Lower leg skin (tissue), 4 donors: Measurements from ENCODE around the gene EXTL1. TPM values are rescaled to one million over a fixed set of nuclear protein-coding genes. Genes with fewer than 3 reads are reported as not detected.

Source experiments
- DNase-seq, 2 donors: peaks; one replicate each; pipeline ENCODE4 v3.0.0-alpha.2; 2019; ENCODE audit warnings: low spot score in 2 of 2
- H3K4me3 ChIP-seq: fragments of 200-600 bp; sonication (generic); 2 replicates; pipeline ENCODE4 v1.5.1; 2017; ENCODE audit warnings: mild to moderate bottlenecking, low read depth; ENCODE audit not compliant: poor library complexity, severe bottlenecking
- CTCF ChIP-seq, 3 donors: fragments of 450-650 bp; IDR thresholded peaks; one replicate each; pipeline ENCODE4 v1.5.1; 2016; ENCODE audit warnings: antibody characterized with exemption in 3 of 3, mild to moderate bottlenecking in 3 of 3, moderate library complexity in 2 of 3
- POLR2A ChIP-seq, 2 donors: fragments of 450-650 bp; IDR thresholded peaks; one replicate each; pipeline ENCODE4 v1.6.1; 2016 to 2017; ENCODE audit warnings: antibody characterized with exemption in 2 of 2, mild to moderate bottlenecking in 1 of 2, moderate library complexity in 1 of 2
- WGBS, 2 donors: methylation state at CpG; one replicate each; pipeline ENCODE4 v1.1.5; 2018; 5-methylcytosine and 5-hydroxymethylcytosine counted together
- intact Hi-C: fragments of 100-400 bp; cut with DNase I; formaldehyde crosslinking; loops from one replicate; pipeline ENCODE4 v1.15.0; 2023; ENCODE audit warnings: low total_unique reads
- total RNA-seq, 4 donors: library from RNA; depleted of rRNA; stranded (reverse); fragments of >200 nt; gene quantifications; one replicate each; pipeline ENCODE4 v1.1.0, GENCODE V29; 2016

Gene EXTL1
- total RNA-seq, 4 donors from 2014 or later = 0.34 to 3.9 (median 2.2) TPM

- 79 to 83% methylated on average over 14 of the region's 15 CpGs for WGBS, 2 donors
- TF ChIP-seq POLR2A (IDR thresholded peaks at IDR 0.05) (no peak), CTCF (IDR thresholded peaks at IDR 0.05) (no peak)
- DNase-seq = no peak
- intact Hi-C loops = no loop called here
- no peak overlapping the region for H3K4me3 ChIP-seq
Observed at GRCh38 chr1:26029054-26029863, 7.7 kb downstream of the EXTL1 start.

GRCh38 chr1:26029864-26030481 lies 8.4 kb downstream of the EXTL1 start:
- WGBS, 2 donors = 86 to 88% methylated on average over 7 of the region's 7 CpGs
- intact Hi-C loops = loop anchor here (10.0 kb wide), 1 partner anchor 65 kb away; no protein-coding TSS in a partner anchor
- TF ChIP-seq POLR2A (IDR thresholded peaks at IDR 0.05) = no peak
- TF ChIP-seq CTCF (IDR thresholded peaks at IDR 0.05) = no peak
- no peak for DNase-seq
- H3K4me3 ChIP-seq = no peak overlapping the region

GRCh38 chr1:26031196-26031595 lies 9.6 kb downstream of the EXTL1 start:
- intact Hi-C loops = loop anchor here (10.0 kb wide), 1 partner anchor 64 kb away; no protein-coding TSS in a partner anchor
- DNase-seq = no peak
- 70 to 78% methylated on average over 4 of the region's 4 CpGs for WGBS, 2 donors
- no peak for TF ChIP-seq POLR2A (IDR thresholded peaks at IDR 0.05)
- TF ChIP-seq CTCF (IDR thresholded peaks at IDR 0.05) = no peak
- no peak overlapping the region for H3K4me3 ChIP-seq

GRCh38 chr1:26031611-26032220 lies 10.1 kb downstream of the EXTL1 start:
- intact Hi-C loops = loop anchor here (10.0 kb wide), 1 partner anchor 63 kb away; no protein-coding TSS in a partner anchor
- no peak for DNase-seq
- TF ChIP-seq CTCF (IDR thresholded peaks at IDR 0.05) (no peak), POLR2A (IDR thresholded peaks at IDR 0.05) (no peak)
- whole genome bisulfite sequencing, 2 donors = 58 to 78% methylated on average over 3 of the region's 3 CpGs
- no peak overlapping the region for H3K4me3 ChIP-seq

DNA sequence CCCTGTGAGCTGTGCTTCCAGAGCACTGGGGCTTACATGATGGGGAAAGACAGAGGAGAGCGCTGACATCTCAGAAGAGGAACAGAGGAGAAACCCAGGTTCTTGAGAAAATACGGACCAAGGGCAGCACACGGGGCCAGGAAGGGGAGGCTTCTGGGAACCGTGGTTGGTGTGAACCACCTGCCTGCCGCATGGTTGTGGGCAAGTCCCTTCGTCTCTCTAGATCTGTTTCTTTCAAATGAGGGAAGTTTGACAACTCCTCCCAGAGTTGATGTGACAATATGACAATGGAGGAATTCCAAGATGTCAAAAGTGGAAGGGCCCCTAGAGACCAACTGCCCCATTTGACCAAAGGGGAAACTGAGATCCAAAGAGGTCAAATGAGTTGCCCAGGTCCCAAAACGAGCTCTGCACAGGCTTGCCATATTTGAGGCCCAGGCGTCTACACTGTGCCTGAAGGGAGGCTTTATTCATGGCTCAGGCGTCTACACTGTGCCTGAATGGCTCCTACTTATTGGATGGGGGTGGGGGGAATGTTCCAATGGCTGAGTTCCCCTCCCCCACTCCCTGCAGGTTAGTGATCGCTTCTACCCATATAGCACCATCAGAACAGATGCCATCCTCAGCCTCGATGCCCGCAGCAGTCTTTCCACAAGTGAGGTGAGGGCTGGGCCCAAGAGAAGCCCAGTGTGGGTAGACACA lies 11.2 kb downstream of the EXTL1 start:
- no peak overlapping the region for H3K4me3 ChIP-seq
- intact Hi-C loops = loop anchor here (10.0 kb wide), 1 partner anchor 62 kb away; no protein-coding TSS in a partner anchor
- 88 to 93% methylated on average over 12 of the region's 12 CpGs for WGBS, 2 donors
- no peak for TF ChIP-seq POLR2A (IDR thresholded peaks at IDR 0.05)
- no peak for TF ChIP-seq CTCF (IDR thresholded peaks at IDR 0.05)
- no peak for DNase-seq
